GM12878 (cell line): ENCODE measurements around the gene FBXL22.

Source experiments
- EGR1 ChIP-seq, 2 experiments: IDR thresholded peaks; 1 replicate in 1 of 2; 2 replicates in 1 of 2; pipeline ENCODE4 v1.6.1; 2011 to 2012; ENCODE audit warnings: low read depth in 2 of 2, low read length in 2 of 2, borderline replicate concordance in 1 of 2, mild to moderate bottlenecking in 1 of 2, moderate library complexity in 1 of 2
- KDM1A ChIP-seq: fragments of 200-600 bp; sonication (generic); IDR thresholded peaks from 2 replicates; pipeline ENCODE4 v1.6.1; 2016; ENCODE audit warnings: borderline replicate concordance
- MYC ChIP-seq: IDR thresholded peaks from 2 replicates; pipeline ENCODE4 v1.6.1; 2011; ENCODE audit warnings: mild to moderate bottlenecking, low read length, moderate library complexity, inconsistent platforms; ENCODE audit not compliant: insufficient read depth, insufficient replicate concordance, insufficient read length, severe bottlenecking
- PAX8 ChIP-seq: fragments of 450-650 bp; IDR thresholded peaks from 2 replicates; pipeline ENCODE4 v1.6.1; 2017; ENCODE audit warnings: mild to moderate bottlenecking, moderate library complexity
- POLR2AphosphoS5 ChIP-seq: IDR thresholded peaks from 2 replicates; pipeline ENCODE4 v1.6.1; 2011; ENCODE audit warnings: mild to moderate bottlenecking, low read length, inconsistent platforms
- SMAD5 ChIP-seq: IDR thresholded peaks from 2 replicates; pipeline ENCODE4 v1.6.1; 2016; ENCODE audit warnings: antibody characterized with exemption, low read depth
- SP1 ChIP-seq: IDR thresholded peaks from one replicate; pipeline ENCODE4 v1.6.1; 2011; ENCODE audit warnings: low read depth, low read length
- TF ChIP-seq, protein P1 (sequence below): IDR thresholded peaks from 2 replicates; pipeline ENCODE4 v1.6.1; 2012; ENCODE audit warnings: low read depth, low read length, improper control_type of control experiment

DNA sequence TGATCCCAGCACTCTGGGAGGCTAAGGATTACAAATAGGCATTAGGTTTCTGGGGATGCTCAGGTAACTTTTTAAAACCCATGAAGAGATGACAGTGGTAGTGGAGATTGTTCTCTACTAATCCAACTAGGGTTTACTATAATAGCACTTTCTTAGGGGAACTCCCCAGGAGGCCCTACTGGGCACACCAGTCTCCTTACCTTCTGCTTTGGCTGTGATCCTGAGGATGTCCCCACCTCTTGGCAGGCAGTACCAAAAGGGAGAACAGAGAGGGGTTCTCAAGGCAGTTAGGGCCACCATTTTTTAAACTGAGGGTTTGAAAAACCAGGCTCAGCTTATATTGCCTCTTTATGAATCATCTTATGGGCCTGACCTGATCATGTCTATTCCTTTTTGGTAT, 15.0 kb upstream of the FBXL22 start:
- TF ChIP-seq SMAD5 = no peak
- no peak for TF ChIP-seq KDM1A
- TF ChIP-seq SP1 = no peak
- TF ChIP-seq POLR2AphosphoS5 = no peak
- no peak for TF ChIP-seq MYC
- TF ChIP-seq PAX8 = no peak
- TF ChIP-seq EGR1 (IDR thresholded peaks at IDR 0.05; ENCODE audit: borderline replicate concordance in 1 of 2, low read depth in 2 of 2, low read length in 2 of 2) = no peak
- TF ChIP-seq, protein P1, sequence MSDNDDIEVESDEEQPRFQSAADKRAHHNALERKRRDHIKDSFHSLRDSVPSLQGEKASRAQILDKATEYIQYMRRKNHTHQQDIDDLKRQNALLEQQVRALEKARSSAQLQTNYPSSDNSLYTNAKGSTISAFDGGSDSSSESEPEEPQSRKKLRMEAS = no peak
